Measurements from ENCODE around the gene SAMD11. TPM values are rescaled to one million over a fixed set of nuclear protein-coding genes. Genes with fewer than 3 reads are reported as not detected.

SAMD11 gene
- polyA plus RNA-seq, 1 donor from 2014 or later = 21.6 TPM

- no peaks in the 10 kb centered on the region for H3K27me3 ChIP-seq (ENCODE audit: insufficient read depth, low read depth, low read length)
- no peaks in the 10 kb centered on the region for H4K20me1 ChIP-seq (ENCODE audit: insufficient read depth)
- no peaks in the 10 kb centered on the region for H3K9me2 ChIP-seq (ENCODE audit: insufficient read depth, low read length)
- no peak overlapping the region for H3K4me2 ChIP-seq (ENCODE audit: low read length)
- no peak overlapping the region for H3K4me3 ChIP-seq (ENCODE audit: low read length)
- no peak overlapping the region for H3K27ac ChIP-seq (ENCODE audit: low read length)
- no peaks in the 10 kb centered on the region for H3K79me2 ChIP-seq (replicated peaks; ENCODE audit: insufficient read depth, low read length)
- TF ChIP-seq CTCF (IDR thresholded peaks at IDR 0.05; ENCODE audit: poor library complexity, severe bottlenecking) (no peak), POLR2AphosphoS5 (IDR thresholded peaks at IDR 0.05) (no peak), TAF1 (IDR thresholded peaks at IDR 0.05; ENCODE audit: low read depth) (no peak), EP300 (conservative IDR thresholded peaks at IDR 0.05; ENCODE audit: poor library complexity, severe bottlenecking) (no peak), SMC3 (conservative IDR thresholded peaks at IDR 0.05; ENCODE audit: poor library complexity) (no peak), REST (IDR thresholded peaks at IDR 0.05; ENCODE audit: borderline replicate concordance) (no peak), RAD21 (conservative IDR thresholded peaks at IDR 0.05) (no peak), EZH2 (IDR thresholded peaks at IDR 0.05; ENCODE audit: borderline replicate concordance, insufficient read depth, low read length, poor library complexity, severe bottlenecking) (no peak), MXI1 (conservative IDR thresholded peaks at IDR 0.05; ENCODE audit: poor library complexity, severe bottlenecking) (no peak)
- no peak overlapping the region for H2AFZ ChIP-seq (ENCODE audit: low read depth, low read length)
- no peaks in the 10 kb centered on the region for H3F3A ChIP-seq (ENCODE audit: insufficient read depth, low read length, poor library complexity, severe bottlenecking)
- H3K36me3 ChIP-seq (ENCODE audit: insufficient read depth, low read length) = no peaks in the 10 kb centered on the region
- H3K9me3 ChIP-seq (ENCODE audit: low read length) = no peaks in the 10 kb centered on the region
- no peak overlapping the region for H3K9ac ChIP-seq (ENCODE audit: low read length)
These were observed 56.0 kb downstream of the SAMD11 start for GRCh38 chr1:979744-980072.

- no peaks in the 10 kb centered on the region for H4K20me1 ChIP-seq (ENCODE audit: insufficient read depth)
- H3K4me2 ChIP-seq (ENCODE audit: low read length) = no peak overlapping the region
- H3K9me2 ChIP-seq (ENCODE audit: insufficient read depth, low read length) = no peaks in the 10 kb centered on the region
- H3K79me2 ChIP-seq (replicated peaks; ENCODE audit: insufficient read depth, low read length) = no peaks in the 10 kb centered on the region
- no peak overlapping the region for H3K27ac ChIP-seq (ENCODE audit: low read length)
- H3K9ac ChIP-seq (ENCODE audit: low read length) = no peak overlapping the region
- no peaks in the 10 kb centered on the region for H3K36me3 ChIP-seq (ENCODE audit: insufficient read depth, low read length)
- H2AFZ ChIP-seq (ENCODE audit: low read depth, low read length) = no peak overlapping the region
- H3K9me3 ChIP-seq (ENCODE audit: low read length) = no peaks in the 10 kb centered on the region
- H3K4me3 ChIP-seq (ENCODE audit: low read length) = no peak overlapping the region
- no peaks in the 10 kb centered on the region for H3K27me3 ChIP-seq (ENCODE audit: insufficient read depth, low read depth, low read length)
- TF ChIP-seq EP300 (conservative IDR thresholded peaks at IDR 0.05; ENCODE audit: poor library complexity, severe bottlenecking) (no peak), EZH2 (IDR thresholded peaks at IDR 0.05; ENCODE audit: borderline replicate concordance, insufficient read depth, low read length, poor library complexity, severe bottlenecking) (no peak), TAF1 (IDR thresholded peaks at IDR 0.05; ENCODE audit: low read depth) (no peak), CTCF (IDR thresholded peaks at IDR 0.05; ENCODE audit: poor library complexity, severe bottlenecking) (no peak), POLR2AphosphoS5 (IDR thresholded peaks at IDR 0.05) (no peak), SMC3 (conservative IDR thresholded peaks at IDR 0.05; ENCODE audit: poor library complexity) (no peak), RAD21 (conservative IDR thresholded peaks at IDR 0.05) (no peak), MXI1 (conservative IDR thresholded peaks at IDR 0.05; ENCODE audit: poor library complexity, severe bottlenecking) (no peak), REST (IDR thresholded peaks at IDR 0.05; ENCODE audit: borderline replicate concordance) (no peak)
- no peaks in the 10 kb centered on the region for H3F3A ChIP-seq (ENCODE audit: insufficient read depth, low read length, poor library complexity, severe bottlenecking)
These were observed 56.4 kb downstream of the SAMD11 start for GRCh38 chr1:980137-980571.

All from neural cell (in vitro differentiated cells).